B cell (primary cell): ENCODE data around the gene KAT2A. TPM values are rescaled to one million over a fixed set of nuclear protein-coding genes. Genes with fewer than 3 reads are reported as not detected.
A peak's percentile ranks its signal among the peaks of the same experiment; 100 is the strongest.

ENCODE experiments used
- ATAC-seq: fragments of 200-7000 bp; cut with Tn5 transposase; one replicate; pipeline ENCODE4 v1.10.0; 2021; ENCODE audit warnings: low read depth, mild to moderate bottlenecking, moderate number of reproducible peaks, moderate library complexity
- CTCF ChIA-PET: fragments of 350-600 bp; sonication (Branson Sonifier 250); formaldehyde crosslinking; loops from one replicate; lab custom pipeline; 2021; ENCODE audit warnings: antibody characterized with exemption, inconsistent platforms; lab: Charles Lee
- POLR2A ChIA-PET: fragments of 350-600 bp; sonication (Branson Sonifier 250); formaldehyde crosslinking; loops from one replicate; lab custom pipeline; 2021; ENCODE audit warnings: antibody characterized with exemption; lab: Charles Lee
- DNase-seq: peaks from one replicate; pipeline ENCODE4 v3.0.0; 2013
- H2AFZ ChIP-seq: 2 replicates; pipeline ENCODE4 v1.6.1; 2012; ENCODE audit warnings: mild to moderate bottlenecking, low read depth, low read length; ENCODE audit not compliant: insufficient read depth, poor library complexity, severe bottlenecking
- H3K27ac ChIP-seq, 2 donors: 1 replicate in 1 of 2; 2 replicates in 1 of 2; pipeline ENCODE4 v1.5.1; 2012 to 2013; ENCODE audit warnings: low read length in 2 of 2, mild to moderate bottlenecking in 2 of 2, moderate library complexity in 1 of 2
- H3K27me3 ChIP-seq, 4 experiments: fragments of 200-600 bp in 1 of 4; sonication (generic) in 1 of 4; replicated peaks in 1 of 4; 1 replicate in 2 of 4; 2 replicates in 2 of 4; pipeline versions ENCODE4 v1.6.1 to v1.7.0; 2013 to 2016; ENCODE audit warnings: low read length in 3 of 4, mild to moderate bottlenecking in 2 of 4, mixed read lengths in 1 of 4, moderate library complexity in 1 of 4; ENCODE audit not compliant: insufficient read depth in 4 of 4, control insufficient read depth in 3 of 4; ENCODE audit errors: control extremely low read depth in 1 of 4
- H3K36me3 ChIP-seq, 2 experiments: replicated peaks in 1 of 2; 1 replicate in 1 of 2; 2 replicates in 1 of 2; pipeline versions ENCODE4 v1.6.1 to v1.7.1; 2013; ENCODE audit warnings: low read length in 1 of 2; ENCODE audit not compliant: insufficient read depth in 2 of 2, control insufficient read depth in 1 of 2; ENCODE audit errors: control extremely low read depth in 1 of 2, extremely low read depth in 1 of 2
- H3K4me1 ChIP-seq, 2 donors: fragments of 200-600 bp in 1 of 2; sonication (generic) in 1 of 2; 1 replicate in 1 of 2; 2 replicates in 1 of 2; pipeline versions ENCODE4 v1.5.1 to v1.6.1; 2013 to 2017; ENCODE audit warnings: low read length in 2 of 2; ENCODE audit not compliant: control insufficient read depth in 2 of 2, insufficient read depth in 2 of 2
- H3K4me2 ChIP-seq: replicated peaks from 2 replicates; pipeline ENCODE3; 2012; ENCODE audit warnings: mild to moderate bottlenecking, low read depth, low read length; ENCODE audit not compliant: poor library complexity, severe bottlenecking
- H3K4me3 ChIP-seq, 5 experiments: fragments of 200-600 bp in 1 of 5; sonication (generic) in 1 of 5; 1 replicate in 3 of 5; 2 replicates in 2 of 5; pipeline versions ENCODE4 v1.5.1 to v1.7.0; 2011 to 2016; ENCODE audit warnings: low read length in 4 of 5, mild to moderate bottlenecking in 4 of 5, low read depth in 2 of 5, control low read depth in 1 of 5, moderate library complexity in 1 of 5; ENCODE audit not compliant: insufficient read depth in 1 of 5; ENCODE audit errors: control extremely low read depth in 1 of 5, extremely low read depth in 1 of 5
- H3K79me2 ChIP-seq: fragments of 200-600 bp; sonication (generic); one replicate; pipeline ENCODE4 v1.6.0; 2016; ENCODE audit warnings: low read length; ENCODE audit not compliant: control insufficient read depth, insufficient read depth
- H3K9ac ChIP-seq: fragments of 200-600 bp; sonication (generic); 2 replicates; pipeline ENCODE4 v1.6.1; 2017; ENCODE audit warnings: mild to moderate bottlenecking, low read length, moderate library complexity
- H3K9me3 ChIP-seq, 3 donors: one replicate each; pipeline versions ENCODE4 v1.6.1 to v1.7.1; 2013; ENCODE audit warnings: low read length in 2 of 3; ENCODE audit not compliant: control insufficient read depth in 2 of 3, insufficient read depth in 1 of 3; ENCODE audit errors: control extremely low read depth in 1 of 3
- H4K20me1 ChIP-seq: 2 replicates; pipeline ENCODE4 v1.6.0; 2012; ENCODE audit warnings: mild to moderate bottlenecking, low read length; ENCODE audit not compliant: insufficient read depth, control insufficient read depth, poor library complexity, severe bottlenecking
- H3K27ac Mint-ChIP-seq: one replicate; pipeline ENCODE4 v1.8.0; 2021; ENCODE audit warnings: mixed read lengths
- H3K27me3 Mint-ChIP-seq: one replicate; pipeline ENCODE4 v1.8.0; 2021; ENCODE audit warnings: mixed read lengths
- H3K4me1 Mint-ChIP-seq: one replicate; pipeline ENCODE4 v1.8.0; 2021; ENCODE audit warnings: mixed read lengths
- H3K4me3 Mint-ChIP-seq: one replicate; pipeline ENCODE4 v1.8.0; 2021; ENCODE audit warnings: mixed read lengths
- H3K9me3 Mint-ChIP-seq: one replicate; pipeline ENCODE4 v1.8.0; 2022; ENCODE audit warnings: mixed read lengths; ENCODE audit not compliant: insufficient read depth
- CTCF ChIP-seq: fragments of 200-600 bp; IDR thresholded peaks from one replicate; pipeline ENCODE4 v1.8.0; 2022; ENCODE audit warnings: antibody characterized with exemption, mild to moderate bottlenecking
- EZH2 ChIP-seq: IDR thresholded peaks from 2 replicates; pipeline ENCODE4 v1.6.1; 2012; ENCODE audit warnings: borderline replicate concordance, low read depth, mild to moderate bottlenecking, moderate library complexity, low read length; ENCODE audit not compliant: insufficient read depth, poor library complexity, severe bottlenecking
- WGBS: methylation state at CpG from one replicate; pipeline ENCODE4 v1.1.5; 2013; ENCODE audit warnings: missing lambda C conversion rate; ENCODE audit not compliant: insufficient coverage; 5-methylcytosine and 5-hydroxymethylcytosine counted together
- intact Hi-C: fragments of 100-400 bp; cut with micrococcal nuclease; formaldehyde crosslinking; loops from one replicate; pipeline ENCODE4 v1.10.0; 2022
- polyA plus RNA-seq: library from polyadenylated mRNA; depleted of rRNA; stranded (reverse); fragments of >200 nt; gene quantifications from 2 replicates; pipeline ENCODE4 v1.2.3, GENCODE V29; 2012
- total RNA-seq, 2 donors: library from RNA; stranded (reverse); fragments of 120-200 nt in 1 of 2; gene quantifications; 1 replicate in 1 of 2; 2 replicates in 1 of 2; pipeline versions ENCODE4 v1.2.3 to v1.2.4, GENCODE V29; 2013 to 2022

Gene KAT2A
- total and polyA plus RNA-seq, 2 donors (not counting 1 experiment from before 2014, with no cell fraction given) = 66.3 to 155 TPM

- Histone ChIP-seq H3K4me2 (peak within 1 kb of the TSS; percentile 89), H3K79me2 (peaks cover 4% of the 10 kb centered on the region), H3K4me3 (no peak within 1 kb of the TSS), H3K27ac (no peak within 1 kb of the TSS), H2AFZ (peak within 1 kb of the TSS; percentile 84), H4K20me1 (no peaks in the 10 kb centered on the region), H3K36me3 (peaks cover 0 to 26% of the 10 kb centered on the region in 2 experiments), H3K4me1 (peaks cover 10 to 16% of the 10 kb centered on the region in 2 donors), H3K9me3 (no peaks in the 10 kb centered on the region), H3K9ac (no peak within 1 kb of the TSS), H3K27me3 (no peaks in the 10 kb centered on the region)
- intact Hi-C loops = no loop called here
- Mint-ChIP-seq H3K9me3 (no peaks in the 10 kb centered on the region), H3K4me3 (peak within 1 kb of the TSS; percentile 72), H3K27me3 (no peaks in the 10 kb centered on the region), H3K4me1 (peaks cover 26% of the 10 kb centered on the region), H3K27ac (no peak within 1 kb of the TSS)
- ChIA-PET POLR2A (interaction anchor here (0.5 to 0.6 kb wide), 2 partner anchors 95 to 222 kb away, joined by 4 to 6 read pairs; no protein-coding TSS in a partner anchor), CTCF (interaction anchor here (0.6 to 7.0 kb wide), 4 partner anchors 56 to 202 kb away, joined by 3 to 104 read pairs (median 84); partner anchors contain the start of gene CNP)
- no peak for TF ChIP-seq CTCF
- TF ChIP-seq EZH2 = no peak
- DNase-seq (no peak), ATAC-seq (no peak)
- 95% methylated on average over 61 of the region's 61 CpGs for WGBS
Observed at GRCh38 chr17:42122371-42123303, 1.5 kb upstream of the KAT2A start, which contains the start of gene HSPB9. Gene HSPB9 (plus strand): TSS chr17:42122804. CDS start chr17:42122851, 47 bp downstream.
